GM12878 (cell line): ENCODE results near the gene INO80D.

Experiments used
- ETV6 ChIP-seq, 2 experiments: fragments of 450-650 bp in 1 of 2; IDR thresholded peaks in 1 of 2; conservative IDR thresholded peaks in 1 of 2; 2 replicates each; pipeline ENCODE4 v1.6.1; 2014; ENCODE audit warnings: antibody characterized with exemption in 1 of 2, borderline replicate concordance in 1 of 2, low read depth in 1 of 2, mild to moderate bottlenecking in 1 of 2, moderate library complexity in 1 of 2
- HDAC2 ChIP-seq: fragments of 200-600 bp; sonication (generic); IDR thresholded peaks from 2 replicates; pipeline ENCODE4 v1.6.1; 2017
- NBN ChIP-seq: fragments of 450-650 bp; IDR thresholded peaks from 2 replicates; pipeline ENCODE4 v1.6.1; 2016
- PBX3 ChIP-seq: IDR thresholded peaks from 2 replicates; pipeline ENCODE4 v1.6.1; 2011; ENCODE audit warnings: mild to moderate bottlenecking, low read depth, low read length, moderate library complexity; ENCODE audit not compliant: insufficient replicate concordance
- POLR2AphosphoS5 ChIP-seq: IDR thresholded peaks from 2 replicates; pipeline ENCODE4 v1.6.1; 2011; ENCODE audit warnings: mild to moderate bottlenecking, low read length, inconsistent platforms
- RAD21 ChIP-seq: IDR thresholded peaks from 2 replicates; pipeline ENCODE4 v1.6.1; 2011; ENCODE audit warnings: mild to moderate bottlenecking, low read depth, low read length, moderate library complexity; ENCODE audit not compliant: insufficient read depth
- USF2 ChIP-seq: IDR thresholded peaks from 2 replicates; pipeline ENCODE4 v1.6.1; 2011; ENCODE audit warnings: low read depth, low read length, improper control_type of control experiment, borderline replicate concordance
- ZBTB33 ChIP-seq: fragments of 450-650 bp; IDR thresholded peaks from 2 replicates; pipeline ENCODE4 v1.6.1; 2017; ENCODE audit warnings: mild to moderate bottlenecking
- TF ChIP-seq, protein P1 (sequence below), 3 experiments: IDR thresholded peaks in 2 of 3; conservative IDR thresholded peaks in 1 of 3; 2 replicates each; pipeline ENCODE4 v1.5.1; 2011; ENCODE audit warnings: low read depth in 3 of 3, low read length in 3 of 3, mild to moderate bottlenecking in 3 of 3, control low read depth in 2 of 3, moderate library complexity in 2 of 3, inconsistent platforms in 1 of 3, mixed read lengths in 1 of 3; ENCODE audit not compliant: control insufficient read depth in 2 of 3, insufficient read depth in 1 of 3; ENCODE audit errors: extremely low read depth in 1 of 3
- TF ChIP-seq, protein P2 (sequence below): IDR thresholded peaks from 2 replicates; pipeline ENCODE4 v1.6.1; 2012; ENCODE audit warnings: mild to moderate bottlenecking, low read depth, low read length
- TF ChIP-seq, protein P3 (sequence below): IDR thresholded peaks from 2 replicates; pipeline ENCODE4 v1.6.1; 2012; ENCODE audit warnings: low read depth, low read length, improper control_type of control experiment

- TF ChIP-seq ETV6 (conservative IDR thresholded peaks at IDR 0.05 in 1 of 2, IDR thresholded peaks at IDR 0.05 in 1 of 2; ENCODE audit: borderline replicate concordance in 1 of 2, low read depth in 1 of 2) (no peak), ZBTB33 (no peak), HDAC2 (no peak), NBN (no peak), POLR2AphosphoS5 (no peak), RAD21 (no peak), USF2 (no peak), PBX3 (no peak)
- TF ChIP-seq, protein P1, sequence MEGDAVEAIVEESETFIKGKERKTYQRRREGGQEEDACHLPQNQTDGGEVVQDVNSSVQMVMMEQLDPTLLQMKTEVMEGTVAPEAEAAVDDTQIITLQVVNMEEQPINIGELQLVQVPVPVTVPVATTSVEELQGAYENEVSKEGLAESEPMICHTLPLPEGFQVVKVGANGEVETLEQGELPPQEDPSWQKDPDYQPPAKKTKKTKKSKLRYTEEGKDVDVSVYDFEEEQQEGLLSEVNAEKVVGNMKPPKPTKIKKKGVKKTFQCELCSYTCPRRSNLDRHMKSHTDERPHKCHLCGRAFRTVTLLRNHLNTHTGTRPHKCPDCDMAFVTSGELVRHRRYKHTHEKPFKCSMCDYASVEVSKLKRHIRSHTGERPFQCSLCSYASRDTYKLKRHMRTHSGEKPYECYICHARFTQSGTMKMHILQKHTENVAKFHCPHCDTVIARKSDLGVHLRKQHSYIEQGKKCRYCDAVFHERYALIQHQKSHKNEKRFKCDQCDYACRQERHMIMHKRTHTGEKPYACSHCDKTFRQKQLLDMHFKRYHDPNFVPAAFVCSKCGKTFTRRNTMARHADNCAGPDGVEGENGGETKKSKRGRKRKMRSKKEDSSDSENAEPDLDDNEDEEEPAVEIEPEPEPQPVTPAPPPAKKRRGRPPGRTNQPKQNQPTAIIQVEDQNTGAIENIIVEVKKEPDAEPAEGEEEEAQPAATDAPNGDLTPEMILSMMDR (IDR thresholded peaks at IDR 0.05 in 2 of 3, conservative IDR thresholded peaks at IDR 0.05 in 1 of 3; ENCODE audit: control insufficient read depth in 2 of 3, extremely low read depth in 1 of 3, insufficient read depth in 1 of 3, low read depth in 3 of 3, low read length in 3 of 3) = no peak
- TF ChIP-seq, protein P2, sequence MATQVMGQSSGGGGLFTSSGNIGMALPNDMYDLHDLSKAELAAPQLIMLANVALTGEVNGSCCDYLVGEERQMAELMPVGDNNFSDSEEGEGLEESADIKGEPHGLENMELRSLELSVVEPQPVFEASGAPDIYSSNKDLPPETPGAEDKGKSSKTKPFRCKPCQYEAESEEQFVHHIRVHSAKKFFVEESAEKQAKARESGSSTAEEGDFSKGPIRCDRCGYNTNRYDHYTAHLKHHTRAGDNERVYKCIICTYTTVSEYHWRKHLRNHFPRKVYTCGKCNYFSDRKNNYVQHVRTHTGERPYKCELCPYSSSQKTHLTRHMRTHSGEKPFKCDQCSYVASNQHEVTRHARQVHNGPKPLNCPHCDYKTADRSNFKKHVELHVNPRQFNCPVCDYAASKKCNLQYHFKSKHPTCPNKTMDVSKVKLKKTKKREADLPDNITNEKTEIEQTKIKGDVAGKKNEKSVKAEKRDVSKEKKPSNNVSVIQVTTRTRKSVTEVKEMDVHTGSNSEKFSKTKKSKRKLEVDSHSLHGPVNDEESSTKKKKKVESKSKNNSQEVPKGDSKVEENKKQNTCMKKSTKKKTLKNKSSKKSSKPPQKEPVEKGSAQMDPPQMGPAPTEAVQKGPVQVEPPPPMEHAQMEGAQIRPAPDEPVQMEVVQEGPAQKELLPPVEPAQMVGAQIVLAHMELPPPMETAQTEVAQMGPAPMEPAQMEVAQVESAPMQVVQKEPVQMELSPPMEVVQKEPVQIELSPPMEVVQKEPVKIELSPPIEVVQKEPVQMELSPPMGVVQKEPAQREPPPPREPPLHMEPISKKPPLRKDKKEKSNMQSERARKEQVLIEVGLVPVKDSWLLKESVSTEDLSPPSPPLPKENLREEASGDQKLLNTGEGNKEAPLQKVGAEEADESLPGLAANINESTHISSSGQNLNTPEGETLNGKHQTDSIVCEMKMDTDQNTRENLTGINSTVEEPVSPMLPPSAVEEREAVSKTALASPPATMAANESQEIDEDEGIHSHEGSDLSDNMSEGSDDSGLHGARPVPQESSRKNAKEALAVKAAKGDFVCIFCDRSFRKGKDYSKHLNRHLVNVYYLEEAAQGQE = no peak
- TF ChIP-seq, protein P3, sequence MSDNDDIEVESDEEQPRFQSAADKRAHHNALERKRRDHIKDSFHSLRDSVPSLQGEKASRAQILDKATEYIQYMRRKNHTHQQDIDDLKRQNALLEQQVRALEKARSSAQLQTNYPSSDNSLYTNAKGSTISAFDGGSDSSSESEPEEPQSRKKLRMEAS = no peak
These were observed 19.1 kb upstream of the INO80D start for GRCh38 chr2:206105038-206105437.
